ENCODE measurements around the gene MAP4.

DNA sequence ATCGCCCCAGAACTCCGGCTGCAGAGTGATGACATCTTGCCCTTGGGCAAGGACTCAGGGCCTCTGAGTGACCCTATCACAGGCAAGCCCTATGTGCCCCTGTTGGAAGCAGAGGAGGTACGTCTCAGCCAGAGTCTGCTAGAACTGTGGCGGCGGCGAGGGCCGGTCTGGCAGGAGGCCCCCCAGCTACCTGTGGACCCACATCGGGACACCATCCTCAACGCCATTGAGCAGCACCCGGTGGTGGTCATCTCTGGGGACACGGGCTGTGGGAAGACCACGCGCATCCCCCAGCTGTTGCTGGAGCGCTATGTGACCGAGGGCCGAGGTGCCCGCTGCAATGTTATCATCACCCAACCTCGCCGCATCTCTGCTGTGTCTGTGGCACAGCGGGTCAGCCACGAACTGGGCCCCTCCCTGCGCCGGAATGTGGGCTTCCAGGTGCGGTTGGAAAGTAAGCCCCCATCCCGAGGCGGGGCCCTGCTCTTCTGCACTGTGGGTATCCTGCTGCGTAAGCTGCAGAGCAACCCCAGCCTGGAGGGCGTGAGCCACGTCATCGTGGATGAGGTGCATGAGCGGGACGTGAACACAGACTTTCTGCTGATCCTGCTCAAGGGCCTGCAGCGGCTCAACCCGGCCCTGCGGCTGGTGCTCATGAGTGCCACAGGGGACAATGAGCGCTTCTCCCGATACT is 169.9 kb downstream of the MAP4 start:
- TF ChIP-seq, protein P1, sequence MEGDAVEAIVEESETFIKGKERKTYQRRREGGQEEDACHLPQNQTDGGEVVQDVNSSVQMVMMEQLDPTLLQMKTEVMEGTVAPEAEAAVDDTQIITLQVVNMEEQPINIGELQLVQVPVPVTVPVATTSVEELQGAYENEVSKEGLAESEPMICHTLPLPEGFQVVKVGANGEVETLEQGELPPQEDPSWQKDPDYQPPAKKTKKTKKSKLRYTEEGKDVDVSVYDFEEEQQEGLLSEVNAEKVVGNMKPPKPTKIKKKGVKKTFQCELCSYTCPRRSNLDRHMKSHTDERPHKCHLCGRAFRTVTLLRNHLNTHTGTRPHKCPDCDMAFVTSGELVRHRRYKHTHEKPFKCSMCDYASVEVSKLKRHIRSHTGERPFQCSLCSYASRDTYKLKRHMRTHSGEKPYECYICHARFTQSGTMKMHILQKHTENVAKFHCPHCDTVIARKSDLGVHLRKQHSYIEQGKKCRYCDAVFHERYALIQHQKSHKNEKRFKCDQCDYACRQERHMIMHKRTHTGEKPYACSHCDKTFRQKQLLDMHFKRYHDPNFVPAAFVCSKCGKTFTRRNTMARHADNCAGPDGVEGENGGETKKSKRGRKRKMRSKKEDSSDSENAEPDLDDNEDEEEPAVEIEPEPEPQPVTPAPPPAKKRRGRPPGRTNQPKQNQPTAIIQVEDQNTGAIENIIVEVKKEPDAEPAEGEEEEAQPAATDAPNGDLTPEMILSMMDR (IDR thresholded peaks at IDR 0.05): no peak
- no peak for TF ChIP-seq POLR2AphosphoS5 (IDR thresholded peaks at IDR 0.05)
- TF ChIP-seq POLR2A (IDR thresholded peaks at IDR 0.05): no peak
- TF ChIP-seq EP300 (IDR thresholded peaks at IDR 0.05): no peak

Measured in stomach (tissue), 4 donors.